ENCODE measurements around the gene TMEM91.

DNA sequence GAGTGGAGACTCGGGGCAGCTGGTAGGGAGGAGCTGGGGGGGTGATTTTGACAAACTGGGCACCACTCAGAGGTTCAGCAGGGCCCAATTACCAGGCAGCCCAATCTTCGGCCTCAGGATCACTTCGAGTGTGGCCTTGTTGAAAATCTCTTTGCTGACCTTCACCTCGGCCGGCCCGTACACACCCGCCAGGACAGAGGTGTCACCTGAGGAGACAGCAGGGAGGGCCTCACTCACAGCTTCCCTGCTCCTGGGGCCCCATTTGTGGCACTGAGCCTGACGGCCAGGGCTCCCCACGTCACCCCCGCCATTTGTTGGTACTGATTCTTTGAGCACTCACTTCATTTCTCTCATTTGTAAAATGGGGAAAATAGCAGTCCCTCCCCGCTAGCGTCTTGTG is 16.4 kb downstream of the TMEM91 start:
- TF ChIP-seq CTCF (conservative IDR thresholded peaks at IDR 0.05; ENCODE audit: low read length) (no peak), EZH2phosphoT487 (IDR thresholded peaks at IDR 0.05; ENCODE audit: borderline replicate concordance) (no peak)

All from Loucy (cell line).